Astrocyte (in vitro differentiated cells and primary cell): ENCODE data around the gene BPIFB6. TPM values are rescaled to one million over a fixed set of nuclear protein-coding genes. Genes with fewer than 3 reads are reported as not detected.

Source experiments
- DNase-seq: peaks from one replicate; pipeline ENCODE4 v3.0.0-alpha.2; 2010; ENCODE audit warnings: low read depth
- FAIRE-seq: peaks from 2 replicates; lab custom pipeline; 2011; peaks lifted over from hg19 to GRCh38; lab: Jason Lieb, UNC
- H2AFZ ChIP-seq: 2 replicates; pipeline ENCODE4 v1.6.0; 2012; ENCODE audit warnings: low read depth, low read length, inconsistent platforms
- H3K27ac ChIP-seq: 2 replicates; pipeline ENCODE4 v1.5.1; 2011; ENCODE audit warnings: low read depth, low read length, inconsistent platforms
- H3K27me3 ChIP-seq: 2 replicates; pipeline ENCODE4 v1.6.0; 2011; ENCODE audit warnings: low read length, inconsistent platforms; ENCODE audit not compliant: insufficient read depth
- H3K36me3 ChIP-seq: 2 replicates; pipeline ENCODE4 v1.5.1; 2011; ENCODE audit warnings: low read length, inconsistent platforms; ENCODE audit not compliant: insufficient read depth
- H3K4me1 ChIP-seq: 2 replicates; pipeline ENCODE4 v1.5.1; 2011; ENCODE audit warnings: low read length, inconsistent platforms; ENCODE audit not compliant: insufficient read depth
- H3K4me2 ChIP-seq: 2 replicates; pipeline ENCODE4 v1.6.0; 2012; ENCODE audit warnings: low read length, inconsistent platforms
- H3K4me3 ChIP-seq: 2 replicates; pipeline ENCODE4 v1.5.1; 2011; ENCODE audit warnings: low read depth, mild to moderate bottlenecking, low read length, inconsistent platforms; ENCODE audit not compliant: insufficient read depth
- H3K79me2 ChIP-seq: 2 replicates; pipeline ENCODE4 v1.6.0; 2012; ENCODE audit warnings: mild to moderate bottlenecking, low read length, inconsistent platforms; ENCODE audit not compliant: insufficient read depth
- H3K9ac ChIP-seq: 2 replicates; pipeline ENCODE4 v1.6.0; 2012; ENCODE audit warnings: mild to moderate bottlenecking, low read length, inconsistent platforms
- H3K9me3 ChIP-seq: 2 replicates; pipeline ENCODE4 v1.5.1; 2012; ENCODE audit warnings: low read depth, mild to moderate bottlenecking, low read length, inconsistent platforms; ENCODE audit not compliant: insufficient read depth
- H4K20me1 ChIP-seq: 2 replicates; pipeline ENCODE4 v1.6.0; 2012; ENCODE audit warnings: low read length, inconsistent platforms; ENCODE audit not compliant: insufficient read depth
- H3K27ac Mint-ChIP-seq: one replicate; pipeline ENCODE4 v1.8.0; 2021; ENCODE audit warnings: mild to moderate bottlenecking, mixed read lengths; ENCODE audit not compliant: unreplicated experiment
- H3K27me3 Mint-ChIP-seq: one replicate; pipeline ENCODE4 v1.8.0; 2021; ENCODE audit warnings: low read depth, mixed read lengths; ENCODE audit not compliant: unreplicated experiment
- H3K36me3 Mint-ChIP-seq: one replicate; pipeline ENCODE4 v1.8.0; 2021; ENCODE audit warnings: low read depth, mixed read lengths; ENCODE audit not compliant: unreplicated experiment
- H3K4me1 Mint-ChIP-seq: one replicate; pipeline ENCODE4 v1.8.0; 2021; ENCODE audit warnings: low read depth, mixed read lengths; ENCODE audit not compliant: unreplicated experiment
- H3K4me3 Mint-ChIP-seq: one replicate; pipeline ENCODE4 v1.8.0; 2021; ENCODE audit warnings: mild to moderate bottlenecking, moderate library complexity, mixed read lengths; ENCODE audit not compliant: unreplicated experiment
- H3K9me3 Mint-ChIP-seq: one replicate; pipeline ENCODE4 v1.8.0; 2021; ENCODE audit warnings: mild to moderate bottlenecking, mixed read lengths; ENCODE audit not compliant: unreplicated experiment
- CTCF ChIP-seq: IDR thresholded peaks from 2 replicates; pipeline ENCODE4 v1.5.1; 2011; ENCODE audit warnings: low read depth, mild to moderate bottlenecking, inconsistent platforms, low read length, moderate library complexity; ENCODE audit not compliant: insufficient read depth
- EZH2 ChIP-seq: IDR thresholded peaks from 2 replicates; pipeline ENCODE4 v1.6.1; 2012; ENCODE audit warnings: mild to moderate bottlenecking, low read length, inconsistent platforms; ENCODE audit not compliant: insufficient read depth
- total RNA-seq: library from RNA; stranded (reverse); gene quantifications from 2 replicates; pipeline ENCODE4 v1.2.1, GENCODE V29; 2021

The BPIFB6 gene
- total RNA-seq, 1 donor from 2014 or later, result not detected

DNA sequence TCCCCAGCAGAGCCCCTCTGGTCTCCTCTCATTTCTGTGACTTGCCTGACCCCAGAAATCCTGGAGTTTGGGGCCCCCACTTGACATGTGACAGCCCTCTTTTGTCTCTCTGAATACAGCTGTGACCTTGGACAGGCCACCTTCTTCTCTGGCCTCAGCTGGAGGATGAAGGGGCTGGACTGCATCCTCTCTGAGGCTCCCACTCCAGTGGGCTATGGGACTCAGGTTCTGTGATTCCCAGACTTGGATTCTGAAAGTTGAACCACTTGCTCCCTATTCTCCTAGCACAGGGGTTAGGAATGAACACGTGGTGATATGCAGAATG is 31.3 kb downstream of the BPIFB6 start:
- no peaks in the 10 kb centered on the region for H3K36me3 Mint-ChIP-seq
- H3K9ac ChIP-seq, result no peak overlapping the region
- H3K27ac Mint-ChIP-seq, result no peak overlapping the region
- H4K20me1 ChIP-seq, result no peaks in the 10 kb centered on the region
- no peaks in the 10 kb centered on the region for H3K27me3 ChIP-seq
- DNase-seq (no peak), FAIRE-seq (no peak)
- H2AFZ ChIP-seq, result no peak overlapping the region
- no peaks in the 10 kb centered on the region for H3K9me3 Mint-ChIP-seq
- H3K4me1 Mint-ChIP-seq, result no peaks in the 10 kb centered on the region
- no peak for TF ChIP-seq EZH2
- no peak for TF ChIP-seq CTCF
- H3K79me2 ChIP-seq, result no peaks in the 10 kb centered on the region
- no peaks in the 10 kb centered on the region for H3K36me3 ChIP-seq
- H3K27me3 Mint-ChIP-seq, result peaks cover 33% of the 10 kb centered on the region
- H3K4me3 ChIP-seq, result no peak overlapping the region
- H3K4me3 Mint-ChIP-seq, result no peak overlapping the region
- no peaks in the 10 kb centered on the region for H3K9me3 ChIP-seq
- H3K4me1 ChIP-seq, result no peaks in the 10 kb centered on the region
- no peak overlapping the region for H3K27ac ChIP-seq
- no peak overlapping the region for H3K4me2 ChIP-seq

- no peaks in the 10 kb centered on the region for H3K4me1 Mint-ChIP-seq
- Histone ChIP-seq H3K9me3 (no peaks in the 10 kb centered on the region), H3K9ac (no peak overlapping the region), H3K36me3 (no peaks in the 10 kb centered on the region), H3K27me3 (no peaks in the 10 kb centered on the region), H3K27ac (no peak overlapping the region), H3K4me1 (no peaks in the 10 kb centered on the region), H3K4me3 (no peak overlapping the region), H2AFZ (no peak overlapping the region), H3K79me2 (no peaks in the 10 kb centered on the region), H3K4me2 (no peak overlapping the region), H4K20me1 (no peaks in the 10 kb centered on the region)
- H3K27ac Mint-ChIP-seq, result no peak overlapping the region
- no peak overlapping the region for H3K4me3 Mint-ChIP-seq
- FAIRE-seq, result no peak
- no peaks in the 10 kb centered on the region for H3K9me3 Mint-ChIP-seq
- H3K27me3 Mint-ChIP-seq, result peaks cover 34% of the 10 kb centered on the region
- no peak for TF ChIP-seq EZH2
- TF ChIP-seq CTCF, result no peak
- no peaks in the 10 kb centered on the region for H3K36me3 Mint-ChIP-seq
- DNase-seq, result no peak
Measured at GRCh38 chr20:33063271-33063670, 31.8 kb downstream of the BPIFB6 start.

DNA sequence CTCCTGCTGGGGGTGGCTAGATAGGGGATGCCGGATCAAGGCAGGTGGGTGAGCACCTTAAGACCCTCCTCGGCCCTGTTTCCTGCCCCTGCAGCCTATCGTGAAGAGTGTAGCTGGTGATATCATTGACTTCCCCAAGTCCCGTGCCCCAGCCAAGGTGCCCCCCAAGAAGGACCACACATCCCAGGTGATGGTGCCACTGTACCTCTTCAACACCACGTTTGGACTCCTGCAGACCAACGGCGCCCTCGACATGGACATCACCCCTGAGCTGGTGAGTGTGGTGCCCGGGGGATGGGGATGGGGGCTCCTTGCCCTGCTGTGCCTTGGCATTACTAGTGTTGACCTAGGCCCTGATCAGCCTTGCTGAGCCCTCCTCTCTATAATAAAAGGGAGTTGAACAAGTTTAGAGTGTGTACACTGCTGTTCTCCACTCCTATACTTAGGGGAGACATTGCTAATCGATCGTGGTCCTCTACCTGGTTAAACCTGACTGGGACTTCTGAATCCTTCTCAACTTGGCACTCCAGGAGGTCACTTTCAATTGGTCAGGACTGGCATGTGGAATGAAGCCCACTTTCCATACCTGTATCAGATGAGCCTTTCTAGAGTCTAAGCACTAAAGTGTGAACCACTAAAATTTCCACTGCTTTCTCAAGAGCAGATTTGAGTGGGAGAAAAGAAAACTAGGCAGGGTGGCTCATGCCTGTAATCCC is 33.3 kb downstream of the BPIFB6 start:
- no peaks in the 10 kb centered on the region for H4K20me1 ChIP-seq
- H3K4me1 Mint-ChIP-seq, result no peaks in the 10 kb centered on the region
- FAIRE-seq, result no peak

More for the DNA sequence above, 33.3 kb downstream of the BPIFB6 start:
- H3K4me1 ChIP-seq, result no peaks in the 10 kb centered on the region
- H3K4me3 ChIP-seq, result no peak overlapping the region
- DNase-seq, result no peak
- Mint-ChIP-seq H3K27me3 (peaks cover 38% of the 10 kb centered on the region), H3K4me3 (no peak overlapping the region), H3K27ac (no peak overlapping the region), H3K9me3 (no peaks in the 10 kb centered on the region), H3K36me3 (no peaks in the 10 kb centered on the region)
- peaks cover 1% of the 10 kb centered on the region for H3K27me3 ChIP-seq
- no peaks in the 10 kb centered on the region for H3K79me2 ChIP-seq
- H3K4me2 ChIP-seq, result no peak overlapping the region
- TF ChIP-seq CTCF (no peak), EZH2 (no peak)
- no peak overlapping the region for H2AFZ ChIP-seq
- no peaks in the 10 kb centered on the region for H3K36me3 ChIP-seq
- H3K9me3 ChIP-seq, result no peaks in the 10 kb centered on the region
- no peak overlapping the region for H3K9ac ChIP-seq
- no peak overlapping the region for H3K27ac ChIP-seq
